GM12878 (cell line): ENCODE results near the gene ADCYAP1R1.

Experiments used
- ATF7 ChIP-seq: fragments of 450-650 bp; IDR thresholded peaks from 2 replicates; pipeline ENCODE4 v1.6.1; 2016; ENCODE audit warnings: low read depth, mild to moderate bottlenecking
- BACH1 ChIP-seq: fragments of 450-650 bp; IDR thresholded peaks from 2 replicates; pipeline ENCODE4 v1.6.1; 2017; ENCODE audit warnings: mild to moderate bottlenecking, borderline replicate concordance
- CEBPB ChIP-seq, 2 experiments: fragments of 150-350 bp in 1 of 2; IDR thresholded peaks; 2 replicates each; pipeline ENCODE4 v1.6.1; 2012 to 2014; ENCODE audit warnings: low read depth in 2 of 2, low read length in 2 of 2, borderline replicate concordance in 1 of 2, inconsistent platforms in 1 of 2
- MXI1 ChIP-seq: fragments of 150-350 bp; IDR thresholded peaks from 2 replicates; pipeline ENCODE4 v1.6.1; 2011; ENCODE audit warnings: low read depth, mild to moderate bottlenecking, inconsistent platforms, low read length, improper control_type of control experiment
- POLR2A ChIP-seq: IDR thresholded peaks from 2 replicates; pipeline ENCODE4 v1.6.1; 2011; ENCODE audit warnings: low read depth, mild to moderate bottlenecking, low read length
- RBBP5 ChIP-seq: fragments of 200-600 bp; sonication (generic); conservative IDR thresholded peaks from 2 replicates; pipeline ENCODE4 v1.6.1; 2016
- SRF ChIP-seq, 2 experiments: IDR thresholded peaks; 2 replicates each; pipeline ENCODE4 v1.6.1; 2011; ENCODE audit warnings: low read depth in 2 of 2, low read length in 2 of 2, mild to moderate bottlenecking in 1 of 2, moderate library complexity in 1 of 2
- SUZ12 ChIP-seq: fragments of 200-600 bp; sonication (generic); IDR thresholded peaks from one replicate; pipeline ENCODE4 v1.6.1; 2018; ENCODE audit warnings: antibody characterized with exemption, mild to moderate bottlenecking; ENCODE audit not compliant: unreplicated experiment
- ZNF207 ChIP-seq: fragments of 450-650 bp; IDR thresholded peaks from 2 replicates; pipeline ENCODE4 v1.6.1; 2014; ENCODE audit warnings: antibody characterized with exemption, mild to moderate bottlenecking, borderline replicate concordance
- ZNF217 ChIP-seq: fragments of 450-650 bp; IDR thresholded peaks from 2 replicates; pipeline ENCODE4 v1.6.1; 2017; ENCODE audit warnings: antibody characterized with exemption, mild to moderate bottlenecking
- TF ChIP-seq, protein P1 (sequence below), 3 experiments: IDR thresholded peaks in 2 of 3; conservative IDR thresholded peaks in 1 of 3; 2 replicates each; pipeline ENCODE4 v1.5.1; 2011; ENCODE audit warnings: low read depth in 3 of 3, low read length in 3 of 3, mild to moderate bottlenecking in 3 of 3, control low read depth in 2 of 3, moderate library complexity in 2 of 3, inconsistent platforms in 1 of 3, mixed read lengths in 1 of 3; ENCODE audit not compliant: control insufficient read depth in 2 of 3, insufficient read depth in 1 of 3; ENCODE audit errors: extremely low read depth in 1 of 3
- TF ChIP-seq, protein P2 (sequence below): IDR thresholded peaks from 2 replicates; pipeline ENCODE4 v1.6.1; 2012; ENCODE audit warnings: mild to moderate bottlenecking, low read depth, low read length

DNA sequence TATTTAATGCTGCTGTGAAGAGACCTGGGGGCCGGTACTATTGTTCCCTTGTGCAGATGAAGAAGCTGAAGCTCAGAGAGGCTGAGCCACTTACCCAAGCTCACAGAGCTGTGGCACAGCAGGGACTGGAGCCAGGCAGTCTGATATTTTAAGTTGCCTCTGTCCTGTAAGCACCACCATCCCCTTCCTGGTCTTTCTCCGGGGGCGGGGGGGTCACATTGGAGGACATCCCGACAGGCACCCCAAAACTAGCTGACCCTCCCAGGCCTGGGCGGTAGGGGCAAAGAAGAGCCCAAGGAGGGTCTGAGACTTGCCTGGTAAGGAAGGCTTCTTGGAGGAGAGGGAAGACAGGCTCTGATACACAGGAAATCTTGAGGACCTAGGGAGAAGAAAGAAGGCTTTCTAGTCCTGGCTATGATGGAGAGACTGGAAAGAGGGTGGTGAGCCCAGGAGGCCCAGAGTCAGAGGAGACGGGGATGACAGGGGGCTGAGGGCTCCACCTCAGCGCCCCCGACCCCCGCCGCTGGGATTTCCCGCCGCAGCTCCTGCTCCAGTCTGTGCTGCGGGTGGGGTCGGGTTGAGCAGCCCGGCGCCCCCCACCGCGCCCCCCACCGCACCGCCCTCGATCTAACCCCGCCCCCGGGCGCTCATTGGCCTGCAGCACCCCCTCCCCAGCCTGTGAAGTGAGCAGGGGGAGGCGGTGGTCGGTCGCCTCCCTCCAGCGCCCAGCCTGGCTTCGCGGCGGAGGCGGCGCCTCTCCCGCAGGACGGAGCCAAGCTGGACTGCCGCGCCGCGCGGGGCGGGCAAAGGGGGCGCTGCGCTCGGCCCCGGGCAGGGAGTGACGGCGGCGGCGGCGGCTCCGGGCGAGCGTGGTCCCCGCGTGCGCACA is at the start of gene ADCYAP1R1:
- TF ChIP-seq MXI1 (no peak), CEBPB (IDR thresholded peaks at IDR 0.05; ENCODE audit: borderline replicate concordance in 1 of 2, low read depth in 2 of 2, low read length in 2 of 2) (no peak), BACH1 (no peak), SRF (IDR thresholded peaks at IDR 0.05; ENCODE audit: low read depth in 2 of 2, low read length in 2 of 2) (no peak), ATF7 (no peak), RBBP5 (no peak), SUZ12 (no peak), ZNF207 (no peak), POLR2A (no peak), ZNF217 (no peak)
- TF ChIP-seq, protein P1, sequence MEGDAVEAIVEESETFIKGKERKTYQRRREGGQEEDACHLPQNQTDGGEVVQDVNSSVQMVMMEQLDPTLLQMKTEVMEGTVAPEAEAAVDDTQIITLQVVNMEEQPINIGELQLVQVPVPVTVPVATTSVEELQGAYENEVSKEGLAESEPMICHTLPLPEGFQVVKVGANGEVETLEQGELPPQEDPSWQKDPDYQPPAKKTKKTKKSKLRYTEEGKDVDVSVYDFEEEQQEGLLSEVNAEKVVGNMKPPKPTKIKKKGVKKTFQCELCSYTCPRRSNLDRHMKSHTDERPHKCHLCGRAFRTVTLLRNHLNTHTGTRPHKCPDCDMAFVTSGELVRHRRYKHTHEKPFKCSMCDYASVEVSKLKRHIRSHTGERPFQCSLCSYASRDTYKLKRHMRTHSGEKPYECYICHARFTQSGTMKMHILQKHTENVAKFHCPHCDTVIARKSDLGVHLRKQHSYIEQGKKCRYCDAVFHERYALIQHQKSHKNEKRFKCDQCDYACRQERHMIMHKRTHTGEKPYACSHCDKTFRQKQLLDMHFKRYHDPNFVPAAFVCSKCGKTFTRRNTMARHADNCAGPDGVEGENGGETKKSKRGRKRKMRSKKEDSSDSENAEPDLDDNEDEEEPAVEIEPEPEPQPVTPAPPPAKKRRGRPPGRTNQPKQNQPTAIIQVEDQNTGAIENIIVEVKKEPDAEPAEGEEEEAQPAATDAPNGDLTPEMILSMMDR (IDR thresholded peaks at IDR 0.05 in 2 of 3, conservative IDR thresholded peaks at IDR 0.05 in 1 of 3; ENCODE audit: control insufficient read depth in 2 of 3, extremely low read depth in 1 of 3, insufficient read depth in 1 of 3, low read depth in 3 of 3, low read length in 3 of 3) = no peak
- TF ChIP-seq, protein P2, sequence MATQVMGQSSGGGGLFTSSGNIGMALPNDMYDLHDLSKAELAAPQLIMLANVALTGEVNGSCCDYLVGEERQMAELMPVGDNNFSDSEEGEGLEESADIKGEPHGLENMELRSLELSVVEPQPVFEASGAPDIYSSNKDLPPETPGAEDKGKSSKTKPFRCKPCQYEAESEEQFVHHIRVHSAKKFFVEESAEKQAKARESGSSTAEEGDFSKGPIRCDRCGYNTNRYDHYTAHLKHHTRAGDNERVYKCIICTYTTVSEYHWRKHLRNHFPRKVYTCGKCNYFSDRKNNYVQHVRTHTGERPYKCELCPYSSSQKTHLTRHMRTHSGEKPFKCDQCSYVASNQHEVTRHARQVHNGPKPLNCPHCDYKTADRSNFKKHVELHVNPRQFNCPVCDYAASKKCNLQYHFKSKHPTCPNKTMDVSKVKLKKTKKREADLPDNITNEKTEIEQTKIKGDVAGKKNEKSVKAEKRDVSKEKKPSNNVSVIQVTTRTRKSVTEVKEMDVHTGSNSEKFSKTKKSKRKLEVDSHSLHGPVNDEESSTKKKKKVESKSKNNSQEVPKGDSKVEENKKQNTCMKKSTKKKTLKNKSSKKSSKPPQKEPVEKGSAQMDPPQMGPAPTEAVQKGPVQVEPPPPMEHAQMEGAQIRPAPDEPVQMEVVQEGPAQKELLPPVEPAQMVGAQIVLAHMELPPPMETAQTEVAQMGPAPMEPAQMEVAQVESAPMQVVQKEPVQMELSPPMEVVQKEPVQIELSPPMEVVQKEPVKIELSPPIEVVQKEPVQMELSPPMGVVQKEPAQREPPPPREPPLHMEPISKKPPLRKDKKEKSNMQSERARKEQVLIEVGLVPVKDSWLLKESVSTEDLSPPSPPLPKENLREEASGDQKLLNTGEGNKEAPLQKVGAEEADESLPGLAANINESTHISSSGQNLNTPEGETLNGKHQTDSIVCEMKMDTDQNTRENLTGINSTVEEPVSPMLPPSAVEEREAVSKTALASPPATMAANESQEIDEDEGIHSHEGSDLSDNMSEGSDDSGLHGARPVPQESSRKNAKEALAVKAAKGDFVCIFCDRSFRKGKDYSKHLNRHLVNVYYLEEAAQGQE = no peak
